Stimulated activated CD4-positive, alpha-beta T cell treated with anti-CD3 and anti-CD28 coated beads, Interleukin-1b, Interleukin-23, amount 100 ng/mL, for 4 hours (primary cell): Measurements from ENCODE around the gene ASB16.
A peak's percentile ranks its signal among the peaks of the same experiment; 100 is the strongest.

Experiments
- DNase-seq, 2 donors: peaks; one replicate each; pipeline ENCODE4 v3.0.0-alpha.2; 2020; ENCODE audit warnings: low read depth in 2 of 2

Gene ASB16

DNA sequence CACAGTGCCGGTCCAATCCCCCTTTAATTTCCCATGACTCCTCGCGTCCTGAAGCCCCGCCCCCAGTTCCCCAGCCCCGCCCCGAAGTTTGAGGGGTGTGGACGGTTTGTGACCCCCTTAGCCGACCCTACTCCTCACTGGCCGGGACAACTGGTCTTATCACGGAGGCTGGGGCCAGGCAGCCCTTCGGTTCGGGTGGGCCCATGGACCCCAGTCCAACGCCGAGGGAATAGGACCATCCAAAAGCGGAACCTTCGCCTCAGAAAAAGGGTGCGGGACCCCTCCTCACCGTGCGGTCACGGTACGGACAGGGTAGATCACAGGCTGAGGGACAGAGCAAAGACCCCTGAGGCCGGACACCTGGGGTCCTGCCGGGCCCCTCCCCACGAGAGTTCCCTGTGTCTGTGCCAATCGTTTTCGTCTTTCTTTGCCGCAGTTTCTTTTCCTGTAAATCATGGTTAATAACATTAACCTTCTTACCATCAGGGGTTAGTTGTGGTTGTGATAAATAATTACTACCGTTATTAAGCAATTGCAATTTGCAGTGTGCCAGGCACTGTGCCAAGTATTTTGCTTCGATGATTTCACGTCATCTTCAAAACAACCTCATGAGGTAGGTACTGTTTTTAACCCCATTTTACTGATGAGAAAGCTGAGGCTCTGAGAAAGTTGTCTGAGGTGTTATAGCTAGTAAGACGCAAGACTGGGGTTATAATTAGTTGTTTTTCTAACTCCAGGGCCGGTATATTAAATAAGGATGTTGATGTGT lies 16.8 kb downstream of the ASB16 start:
- DNase-seq, result no peak

DNA sequence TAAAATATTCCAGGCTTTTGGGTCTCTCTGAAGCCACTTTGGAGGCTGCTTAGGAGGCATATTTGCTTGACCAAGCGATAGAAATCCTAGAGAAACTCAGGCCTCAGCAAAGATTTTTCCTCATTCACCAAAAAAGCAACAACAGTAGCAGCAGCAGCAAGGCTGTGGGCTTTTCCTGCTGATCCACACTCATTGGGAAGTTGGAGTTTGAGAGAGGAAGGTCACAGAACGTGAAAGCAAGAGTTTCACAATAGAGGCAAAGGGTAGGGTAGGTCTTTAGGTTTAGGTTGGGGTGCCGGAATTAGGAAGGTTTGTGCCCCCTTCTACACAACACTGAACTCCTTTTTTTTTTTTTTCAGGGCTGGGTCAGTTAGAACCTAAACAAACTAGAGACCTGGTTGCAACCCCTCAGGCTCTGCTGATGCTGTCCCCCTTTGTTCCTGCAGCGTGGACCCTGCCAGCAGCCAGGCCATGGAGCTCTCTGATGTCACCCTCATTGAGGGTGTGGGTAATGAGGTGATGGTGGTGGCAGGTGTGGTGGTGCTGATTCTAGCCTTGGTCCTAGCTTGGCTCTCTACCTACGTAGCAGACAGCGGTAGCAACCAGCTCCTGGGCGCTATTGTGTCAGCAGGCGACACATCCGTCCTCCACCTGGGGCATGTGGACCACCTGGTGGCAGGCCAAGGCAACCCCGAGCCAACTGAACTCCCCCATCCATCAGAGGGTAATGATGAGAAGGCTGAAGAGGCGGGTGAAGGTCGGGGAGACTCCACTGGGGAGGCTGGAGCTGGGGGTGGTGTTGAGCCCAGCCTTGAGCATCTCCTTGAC lies 18.3 kb downstream of the ASB16 start:
- no peak for DNase-seq

DNA sequence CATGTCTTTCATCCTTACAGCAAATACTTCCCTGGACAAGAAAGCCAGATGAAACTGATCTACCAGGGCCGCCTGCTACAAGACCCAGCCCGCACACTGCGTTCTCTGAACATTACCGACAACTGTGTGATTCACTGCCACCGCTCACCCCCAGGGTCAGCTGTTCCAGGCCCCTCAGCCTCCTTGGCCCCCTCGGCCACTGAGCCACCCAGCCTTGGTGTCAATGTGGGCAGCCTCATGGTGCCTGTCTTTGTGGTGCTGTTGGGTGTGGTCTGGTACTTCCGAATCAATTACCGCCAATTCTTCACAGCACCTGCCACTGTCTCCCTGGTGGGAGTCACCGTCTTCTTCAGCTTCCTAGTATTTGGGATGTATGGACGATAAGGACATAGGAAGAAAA lies 20.0 kb downstream of the ASB16 start:
- DNase-seq, result no peak

DNA sequence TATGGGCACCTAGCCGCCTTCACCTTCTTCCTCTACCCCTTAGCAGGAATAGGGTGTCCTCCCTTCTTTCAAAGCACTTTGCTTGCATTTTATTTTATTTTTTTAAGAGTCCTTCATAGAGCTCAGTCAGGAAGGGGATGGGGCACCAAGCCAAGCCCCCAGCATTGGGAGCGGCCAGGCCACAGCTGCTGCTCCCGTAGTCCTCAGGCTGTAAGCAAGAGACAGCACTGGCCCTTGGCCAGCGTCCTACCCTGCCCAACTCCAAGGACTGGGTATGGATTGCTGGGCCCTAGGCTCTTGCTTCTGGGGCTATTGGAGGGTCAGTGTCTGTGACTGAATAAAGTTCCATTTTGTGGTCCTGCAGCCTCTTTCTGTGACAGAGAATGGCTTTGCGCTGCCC lies 20.9 kb downstream of the ASB16 start:
- DNase-seq, result no peak

DNA sequence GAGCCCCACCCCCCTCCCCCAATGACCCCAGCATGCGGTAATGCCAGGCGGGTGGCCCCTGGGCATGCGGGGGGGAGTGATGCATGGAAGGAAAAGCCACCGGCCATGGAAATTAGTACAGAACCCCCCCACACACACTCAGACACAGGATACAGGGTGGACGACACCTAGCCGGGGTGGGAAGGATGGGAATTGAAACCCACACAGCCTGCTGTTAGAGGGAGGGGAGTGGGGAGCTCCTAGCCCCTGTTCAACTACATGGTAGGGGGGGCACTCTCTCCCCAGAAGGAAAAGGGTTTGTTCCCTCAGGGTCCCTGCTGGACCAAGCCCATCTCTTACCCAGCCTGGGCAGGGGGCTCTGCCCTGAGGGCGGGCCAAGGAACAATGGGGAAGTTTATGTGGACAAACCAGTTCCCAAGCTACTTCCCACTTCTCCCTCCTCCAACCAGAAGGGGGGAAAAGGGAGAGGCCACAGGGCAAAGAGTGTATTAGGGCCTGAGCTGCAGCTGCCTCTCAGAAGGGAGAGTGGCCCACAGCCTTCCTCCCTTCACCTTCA lies 21.5 kb downstream of the ASB16 start:
- DNase-seq, result no peak

DNA sequence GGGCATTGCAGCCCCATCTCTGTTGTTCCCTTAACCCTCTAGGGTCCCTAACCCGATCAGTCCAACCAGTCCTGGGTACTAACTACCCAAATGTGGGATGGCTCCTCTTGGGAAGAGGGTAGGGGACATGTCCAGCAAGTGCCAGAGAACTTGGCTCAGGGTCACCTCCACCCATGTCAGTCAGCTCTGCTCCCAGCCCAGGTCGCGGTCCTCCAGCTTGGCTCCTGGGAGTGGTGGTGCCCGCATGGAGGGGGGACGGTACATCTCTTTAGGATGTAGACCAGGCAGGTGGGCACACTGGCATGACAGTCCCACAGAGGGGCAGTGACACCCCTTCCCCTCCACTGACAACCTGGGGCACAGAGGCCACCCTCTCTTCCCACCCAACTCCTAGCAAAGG lies 22.2 kb downstream of the ASB16 start:
- DNase-seq, result no peak

DNA sequence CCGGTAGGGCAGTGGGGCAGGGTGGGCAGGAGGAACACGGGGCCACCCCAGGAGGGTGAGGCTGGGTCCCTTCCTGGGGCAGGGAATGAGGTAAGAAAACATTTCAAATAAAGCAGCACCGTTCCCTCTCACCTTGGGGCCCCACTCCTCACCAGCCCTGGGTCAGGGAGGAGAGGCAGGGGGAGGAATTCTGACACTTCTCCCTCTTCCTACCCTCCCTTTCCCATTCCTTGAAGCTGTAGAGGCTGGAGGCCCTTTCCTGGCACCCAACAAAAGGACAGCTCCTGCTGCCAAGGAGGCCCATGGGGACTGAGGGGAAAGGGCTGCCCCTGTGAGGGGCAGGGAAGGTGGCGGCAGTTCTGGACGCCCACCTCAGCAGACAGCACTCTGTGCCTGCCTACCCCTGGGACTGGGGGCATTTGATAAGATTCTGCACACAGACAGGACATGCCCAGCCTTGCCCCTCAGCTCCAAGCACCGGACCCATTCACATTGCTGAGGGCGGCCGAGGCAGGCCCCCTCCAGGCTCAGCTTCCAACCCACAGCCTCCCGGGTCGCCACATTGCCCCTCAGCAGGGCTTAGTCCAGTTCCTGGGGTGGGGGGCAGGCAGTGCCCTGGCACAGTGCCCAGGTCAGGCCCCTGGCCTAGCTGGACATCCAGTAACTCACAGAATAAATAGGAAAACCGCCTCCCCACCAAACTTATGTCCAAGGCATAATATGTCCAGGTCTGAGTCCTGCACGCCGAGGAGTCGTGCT lies 23.0 kb downstream of the ASB16 start:
- DNase-seq, result no peak

DNA sequence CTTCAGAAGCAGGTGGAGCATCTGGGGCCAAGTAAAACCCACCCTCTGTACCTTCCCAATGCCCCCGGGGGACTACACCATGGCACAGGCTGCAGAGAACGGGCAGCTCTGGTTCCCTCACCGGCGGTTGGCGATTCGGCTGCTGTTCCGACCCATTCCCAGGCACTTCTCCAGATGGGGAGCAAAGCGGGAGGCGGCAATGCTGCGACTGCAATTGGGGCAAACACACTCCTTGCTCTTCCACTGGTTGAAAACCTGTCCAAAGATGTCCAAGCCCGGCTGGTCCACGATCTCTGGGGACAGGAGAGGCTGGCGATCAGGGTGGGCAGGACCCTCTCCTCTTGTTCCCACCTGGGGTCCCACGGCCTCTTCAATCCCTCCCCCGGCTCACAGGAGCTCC lies 26.6 kb downstream of the ASB16 start:
- no peak for DNase-seq

DNA sequence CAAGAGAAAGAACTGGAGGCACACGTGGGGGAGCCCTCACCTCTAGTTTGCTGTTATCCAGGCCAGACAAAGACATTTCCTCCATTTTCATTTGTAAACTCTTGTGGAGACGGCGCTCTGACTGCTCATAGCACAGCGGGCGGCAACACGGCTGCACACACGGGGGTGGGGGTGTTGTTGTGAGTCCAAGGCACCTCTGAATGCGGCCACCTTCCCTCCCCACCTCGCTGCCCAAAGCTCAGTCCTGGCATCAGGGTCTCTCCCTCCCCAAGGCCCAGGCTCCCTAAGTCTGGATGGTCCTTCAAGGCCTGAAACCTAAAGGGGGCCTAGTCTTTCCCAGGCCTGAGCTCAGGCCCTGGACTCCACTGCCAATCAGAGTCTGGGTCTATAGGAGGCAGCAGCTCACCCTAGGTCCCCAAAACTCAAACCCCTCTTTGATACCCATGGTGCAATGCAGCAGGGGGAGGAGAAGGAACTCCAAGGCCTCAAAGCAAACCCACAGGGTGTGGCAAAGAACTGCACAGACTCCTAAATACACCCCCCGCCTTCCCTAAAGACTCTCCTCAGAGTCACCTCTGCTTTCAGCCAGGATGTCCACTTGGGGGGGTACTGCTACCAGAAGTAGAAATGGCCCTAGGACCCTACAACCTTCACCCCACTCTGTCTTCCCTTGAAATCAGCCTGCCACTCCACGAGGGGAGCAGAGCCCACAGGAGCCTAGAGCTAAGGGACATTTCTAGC lies 27.6 kb downstream of the ASB16 start:
- DNase-seq, result no peak

DNA sequence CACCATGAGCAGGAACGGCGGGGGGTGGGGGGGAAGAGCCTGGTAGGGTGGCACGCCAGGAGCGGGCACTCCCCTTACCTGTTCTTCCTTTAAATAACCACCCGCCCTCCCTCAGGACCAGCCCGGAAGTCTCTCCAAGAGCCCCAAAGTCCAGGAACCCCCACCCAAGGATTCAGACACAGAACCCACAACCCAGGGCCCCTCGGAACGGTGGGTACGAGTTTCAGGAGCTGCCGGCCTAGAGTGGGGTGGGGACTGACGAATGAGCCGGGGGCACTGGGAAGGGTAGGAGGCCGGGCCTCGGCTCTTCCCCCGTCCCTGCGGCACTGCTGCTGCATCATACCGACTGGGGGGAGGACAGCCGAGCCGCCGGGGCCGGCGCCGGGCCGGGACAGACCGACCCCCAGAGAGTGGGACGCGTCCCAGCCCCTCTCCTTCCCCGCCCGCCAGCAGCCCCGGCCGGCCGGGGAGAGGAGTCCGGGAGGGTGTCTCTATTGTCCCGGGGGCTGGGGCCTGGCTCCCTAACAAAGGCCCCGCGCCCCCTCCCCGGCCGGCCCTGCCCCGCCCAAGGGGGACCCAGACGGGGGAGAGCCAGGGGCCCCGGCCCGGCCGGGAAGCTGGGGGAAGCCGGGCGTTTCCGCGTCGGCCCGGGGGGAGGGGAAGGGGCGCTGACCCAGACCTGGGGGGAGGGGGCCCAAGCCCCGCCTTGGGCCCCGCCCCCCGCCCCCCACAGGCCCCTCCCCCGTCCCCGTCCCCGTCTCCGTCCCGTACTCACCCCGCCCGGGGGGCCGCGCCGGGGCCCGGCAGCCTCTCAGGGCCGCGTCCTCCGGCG lies 28.4 kb downstream of the ASB16 start:
- DNase-seq, result peak in 1 of 2 donors; percentile 59

DNA sequence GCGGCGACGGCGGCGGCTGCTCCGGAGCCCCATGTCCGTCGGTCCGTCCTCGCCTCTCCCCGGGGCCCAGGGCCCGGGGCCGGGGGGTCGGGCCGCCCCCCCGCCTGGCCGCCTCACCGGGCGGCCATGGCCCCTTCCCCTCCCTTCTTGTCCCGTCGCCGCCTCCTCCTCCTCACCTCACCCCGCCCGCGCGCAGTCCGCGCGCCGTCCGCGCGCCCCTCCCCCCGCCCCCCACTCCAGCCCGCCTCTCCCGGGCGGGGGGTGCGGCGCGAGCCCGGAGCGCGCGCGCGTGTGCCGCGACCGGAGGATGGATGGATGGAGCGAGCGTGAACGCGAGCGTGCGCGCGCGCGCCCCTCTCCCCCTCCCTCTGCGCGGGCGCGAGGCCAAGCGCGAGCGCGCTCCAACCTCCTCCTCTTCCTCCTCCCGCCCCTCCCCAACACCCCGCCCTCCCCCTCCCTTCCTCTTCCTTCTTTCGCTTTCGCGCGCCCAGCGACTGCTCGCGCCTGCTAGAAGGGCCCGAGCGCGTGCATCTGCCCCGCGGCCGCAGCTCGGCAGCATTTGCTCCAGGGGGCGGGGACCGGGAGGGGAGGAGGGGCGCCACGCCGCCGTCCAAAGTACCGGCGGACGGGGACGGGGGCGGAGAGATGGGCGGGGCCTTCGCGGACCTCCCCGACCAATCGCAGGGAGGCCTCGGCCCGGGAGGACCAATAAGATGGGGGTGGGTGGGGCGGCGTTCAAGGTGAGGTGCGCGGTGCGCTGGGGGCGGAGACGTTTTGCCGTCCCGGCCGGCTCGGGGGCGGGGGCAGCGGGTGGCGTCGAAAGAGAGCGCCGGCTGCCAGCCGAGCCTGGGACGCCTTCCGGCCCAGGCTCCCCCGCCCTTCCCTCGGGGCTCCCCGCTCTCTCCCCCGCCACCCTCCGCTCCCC lies 29.3 kb downstream of the ASB16 start, which contains the start of gene ATXN7L3:
Gene ATXN7L3 (minus strand): TSS at position 332 of the 925 bp plus-strand sequence. CDS start 1,814 bp downstream, outside the sequence.
- peak; percentile 99 to 100 for DNase-seq

DNA sequence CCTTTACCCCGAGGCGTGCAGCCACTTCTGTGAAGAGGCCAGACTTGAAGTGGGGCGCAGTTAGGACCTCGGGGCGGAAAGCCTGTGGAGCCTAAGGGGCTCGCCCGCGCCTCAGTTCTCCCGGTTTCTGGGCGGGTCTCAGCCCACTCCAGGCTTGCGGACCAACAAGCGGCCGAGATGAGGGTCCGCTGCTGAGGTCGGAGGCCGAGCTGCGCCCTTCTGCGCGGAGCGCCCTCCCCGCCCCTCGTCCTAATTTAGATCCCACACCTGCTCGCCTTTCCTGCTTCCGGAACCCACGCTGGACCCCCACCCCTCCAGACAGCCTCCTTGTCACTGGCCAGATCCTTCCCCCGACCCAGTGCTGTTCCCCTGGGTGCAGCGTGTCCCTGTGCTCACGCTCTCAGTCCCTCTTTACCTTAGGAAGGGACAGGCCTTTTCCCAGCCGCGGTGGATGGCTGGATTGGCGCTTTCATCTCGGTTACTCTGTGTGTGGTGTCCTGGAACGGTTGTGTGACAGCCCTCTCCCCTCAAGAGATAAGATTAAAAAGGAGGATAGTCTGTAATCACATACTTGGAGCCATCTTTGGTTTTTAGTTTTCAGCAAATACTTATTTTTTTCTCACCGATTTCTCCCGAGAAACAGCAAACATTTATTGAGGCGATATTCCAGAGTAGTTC lies 30.1 kb downstream of the ASB16 start:
- no peak for DNase-seq

DNA sequence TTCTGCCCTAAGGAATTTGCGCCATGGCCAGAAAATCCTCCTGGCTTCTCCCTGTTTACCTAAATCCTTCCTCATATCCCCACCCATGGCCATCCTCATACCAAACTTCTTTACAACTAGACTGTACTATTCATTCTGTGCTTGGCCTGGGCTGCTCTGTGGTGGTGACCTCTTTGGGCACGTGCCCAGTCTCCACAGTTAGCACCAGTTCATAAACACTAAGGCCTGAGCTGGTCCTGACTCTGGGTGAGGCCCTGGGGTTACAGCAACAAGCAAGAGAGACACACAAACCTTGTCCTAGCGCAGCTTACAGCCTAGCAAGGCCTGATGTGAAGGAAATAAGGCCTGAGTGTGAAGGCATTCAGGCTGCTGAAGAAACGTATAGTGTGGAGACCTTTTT lies 32.3 kb downstream of the ASB16 start:
- no peak for DNase-seq

DNA sequence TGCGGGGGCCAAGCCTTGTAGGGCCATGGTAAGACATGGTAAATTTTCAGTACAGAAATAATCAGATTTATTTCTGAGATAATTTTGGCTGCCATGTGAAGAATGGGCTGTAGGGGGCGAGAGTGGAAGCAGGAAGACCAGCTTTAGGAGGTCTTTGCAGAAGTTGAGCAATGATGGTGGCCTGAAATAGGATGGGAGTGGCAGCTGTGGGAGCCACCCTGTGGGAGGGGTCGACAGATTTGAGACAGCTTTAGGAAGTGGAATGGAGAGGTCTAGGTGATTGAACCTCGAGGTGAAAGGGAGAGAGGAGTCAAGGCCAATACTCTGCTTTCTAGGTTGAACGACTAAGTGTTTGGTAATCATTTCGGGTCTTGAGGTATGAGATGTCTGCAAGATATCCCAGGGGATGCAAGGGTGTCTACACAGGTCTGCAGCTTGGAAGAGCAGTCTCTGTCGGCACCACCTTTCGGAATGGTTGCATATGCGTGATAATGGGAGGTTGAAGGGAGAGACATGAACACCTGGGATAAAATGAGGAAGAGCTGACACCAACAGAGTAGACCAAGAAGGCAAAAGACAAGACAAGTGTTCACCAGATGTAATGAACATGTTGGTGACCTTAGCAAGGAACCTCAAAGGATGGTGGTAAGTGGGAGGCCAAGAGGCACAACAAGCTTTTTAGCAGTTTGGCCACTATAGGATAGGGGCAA lies 33.4 kb downstream of the ASB16 start:
- no peak for DNase-seq

DNA sequence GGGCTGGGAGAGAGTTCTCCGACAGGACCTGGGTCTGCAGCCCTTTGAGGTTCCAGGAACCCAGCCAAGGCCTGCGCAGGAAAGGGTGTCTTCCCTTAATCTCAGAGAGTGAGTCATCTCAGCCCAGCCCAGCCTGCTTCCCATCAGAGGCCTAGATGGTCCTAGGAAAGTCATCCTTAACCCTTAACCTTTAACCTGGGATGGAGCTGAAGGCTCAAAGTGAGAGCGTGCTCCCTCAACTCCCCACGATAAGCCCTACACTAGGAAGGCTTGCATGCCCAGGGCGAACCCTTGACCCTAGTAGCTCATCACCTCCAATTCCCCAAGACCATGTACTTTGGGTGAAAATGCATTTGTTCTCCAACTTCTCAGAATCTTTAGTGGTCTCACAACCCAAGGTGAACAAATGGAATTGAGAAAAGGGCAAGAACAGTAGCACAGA lies 34.0 kb downstream of the ASB16 start:
- no peak for DNase-seq

DNA sequence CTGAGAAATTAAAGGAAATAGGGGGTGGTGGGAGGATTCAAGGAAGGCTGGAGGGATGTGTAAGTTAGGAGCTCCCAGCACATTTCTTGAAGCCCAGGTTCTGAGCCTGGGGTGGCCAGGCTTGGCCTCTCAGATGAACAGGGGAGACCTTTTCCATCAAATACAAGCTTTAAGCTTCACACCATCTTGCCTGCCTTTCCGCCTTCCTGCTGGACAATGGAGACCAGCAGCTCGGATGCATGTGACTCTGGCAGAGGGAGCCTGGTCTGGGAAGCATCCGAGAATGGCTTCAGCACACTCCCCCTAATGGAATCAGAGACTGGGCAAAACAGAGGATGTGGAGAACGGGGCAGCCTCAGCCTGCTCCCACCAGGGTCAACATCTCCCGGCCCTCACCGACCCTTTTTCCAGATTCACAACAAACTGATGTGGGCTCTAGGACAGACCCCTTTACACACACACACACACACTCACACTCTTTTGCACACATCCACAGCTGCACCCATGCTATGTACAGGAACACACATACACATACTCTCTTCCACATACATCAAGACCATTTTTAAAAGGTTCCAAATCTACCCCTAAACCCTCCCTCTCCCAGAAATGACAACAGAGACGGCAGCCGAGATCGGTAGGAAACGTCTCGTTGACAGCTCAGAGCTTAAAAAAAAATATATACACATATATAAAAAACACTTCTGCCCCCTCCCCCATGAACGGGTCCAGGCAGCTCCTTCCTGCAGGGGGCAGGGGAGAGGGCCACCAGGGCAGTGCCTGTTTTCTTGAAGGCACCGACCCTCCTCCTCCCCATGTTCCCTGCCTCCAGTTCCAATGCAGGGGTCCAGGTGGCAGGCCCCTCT lies 35.7 kb downstream of the ASB16 start:
- DNase-seq, result no peak

DNA sequence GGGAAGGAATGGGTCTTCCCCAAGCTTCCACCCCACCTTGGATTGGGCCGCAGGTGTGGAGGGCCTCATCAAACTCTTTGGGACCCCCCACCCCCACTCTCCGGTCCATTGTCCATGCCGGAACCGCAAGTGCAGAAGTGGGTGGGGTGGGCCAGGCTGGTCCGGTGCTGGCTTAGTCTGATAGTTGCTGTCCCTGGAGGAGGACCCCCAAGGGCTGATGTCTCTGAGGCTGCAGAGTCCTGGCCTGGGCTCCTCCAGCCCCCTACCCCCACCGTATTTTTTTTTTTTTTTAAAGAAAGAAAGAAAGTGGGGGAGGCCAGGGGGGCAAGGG lies 36.3 kb downstream of the ASB16 start:
- DNase-seq, result no peak
